Measurements from ENCODE around the gene EYS.

The EYS gene

DNA sequence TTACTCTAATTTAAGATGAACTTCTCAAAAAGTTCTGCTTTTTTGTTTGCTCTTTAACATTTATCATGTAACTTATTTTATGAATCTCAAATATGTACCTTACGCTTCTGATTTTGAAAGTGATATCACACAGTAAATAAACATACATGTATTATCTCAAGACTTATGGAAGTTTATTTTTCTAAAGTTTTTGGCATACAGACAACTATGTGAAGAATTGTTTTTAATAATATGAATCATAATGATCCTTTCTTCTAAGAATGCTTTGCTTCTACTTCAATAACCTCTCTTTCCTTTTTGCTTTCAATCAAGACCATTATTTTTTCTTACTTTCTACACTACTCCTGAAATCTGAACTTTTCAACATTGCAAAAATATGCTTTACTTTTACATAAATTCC is 816.4 kb downstream of the EYS start:
- DNase-seq (ENCODE audit: low read depth), result peak; percentile 23
- TF ChIP-seq, protein P1, sequence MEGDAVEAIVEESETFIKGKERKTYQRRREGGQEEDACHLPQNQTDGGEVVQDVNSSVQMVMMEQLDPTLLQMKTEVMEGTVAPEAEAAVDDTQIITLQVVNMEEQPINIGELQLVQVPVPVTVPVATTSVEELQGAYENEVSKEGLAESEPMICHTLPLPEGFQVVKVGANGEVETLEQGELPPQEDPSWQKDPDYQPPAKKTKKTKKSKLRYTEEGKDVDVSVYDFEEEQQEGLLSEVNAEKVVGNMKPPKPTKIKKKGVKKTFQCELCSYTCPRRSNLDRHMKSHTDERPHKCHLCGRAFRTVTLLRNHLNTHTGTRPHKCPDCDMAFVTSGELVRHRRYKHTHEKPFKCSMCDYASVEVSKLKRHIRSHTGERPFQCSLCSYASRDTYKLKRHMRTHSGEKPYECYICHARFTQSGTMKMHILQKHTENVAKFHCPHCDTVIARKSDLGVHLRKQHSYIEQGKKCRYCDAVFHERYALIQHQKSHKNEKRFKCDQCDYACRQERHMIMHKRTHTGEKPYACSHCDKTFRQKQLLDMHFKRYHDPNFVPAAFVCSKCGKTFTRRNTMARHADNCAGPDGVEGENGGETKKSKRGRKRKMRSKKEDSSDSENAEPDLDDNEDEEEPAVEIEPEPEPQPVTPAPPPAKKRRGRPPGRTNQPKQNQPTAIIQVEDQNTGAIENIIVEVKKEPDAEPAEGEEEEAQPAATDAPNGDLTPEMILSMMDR (IDR thresholded peaks at IDR 0.05; ENCODE audit: control insufficient read depth, extremely low read depth, insufficient read depth), result no peak
- H3K4me3 ChIP-seq (ENCODE audit: low read depth, low read length), result no peak overlapping the region

DNA sequence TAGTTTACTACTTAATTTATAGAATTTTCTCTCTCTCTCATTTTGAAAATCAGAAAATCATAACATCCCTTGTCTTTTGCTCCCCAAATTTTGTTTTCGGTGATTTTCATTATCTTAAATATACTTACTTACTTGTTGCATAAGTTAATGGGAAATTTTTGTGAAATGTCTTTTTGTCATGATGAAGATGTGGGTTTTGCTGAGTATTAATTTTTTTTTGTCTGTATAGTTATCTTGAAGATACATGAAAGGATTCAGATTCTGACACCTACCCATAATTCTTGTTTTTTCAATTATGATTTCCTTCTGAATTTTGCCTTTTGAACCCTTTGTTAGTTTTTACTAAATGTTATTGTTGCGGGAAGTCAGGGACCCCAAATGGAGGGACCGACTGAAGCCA is 817.9 kb downstream of the EYS start:
- DNase-seq (ENCODE audit: low read depth), result no peak
- no peak overlapping the region for H3K4me3 ChIP-seq (ENCODE audit: low read depth, low read length)
- TF ChIP-seq, protein P1 (IDR thresholded peaks at IDR 0.05; ENCODE audit: control insufficient read depth, extremely low read depth, insufficient read depth), result no peak

DNA sequence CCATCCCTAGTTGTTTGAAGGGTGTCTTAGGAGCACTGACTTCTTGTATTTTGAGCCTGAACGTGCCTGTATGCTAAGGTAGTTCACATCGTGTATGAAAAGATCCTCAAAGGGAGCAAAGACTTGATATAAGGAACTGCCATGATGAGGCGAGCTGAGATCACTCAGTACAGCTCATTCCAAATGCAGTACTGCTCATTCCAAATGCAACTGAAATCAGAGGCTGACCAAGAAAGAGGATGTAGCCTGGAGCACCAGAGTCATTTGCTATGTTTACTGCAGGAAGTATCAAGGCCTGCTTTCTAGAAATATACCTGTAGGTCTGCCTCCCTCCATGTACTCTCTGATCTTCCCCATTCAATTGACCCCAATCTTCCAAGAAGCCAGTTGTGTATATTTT is 832.2 kb downstream of the EYS start:
- H3K4me3 ChIP-seq (ENCODE audit: low read depth, low read length), result no peak overlapping the region
- DNase-seq (ENCODE audit: low read depth), result no peak
- TF ChIP-seq, protein P1 (IDR thresholded peaks at IDR 0.05; ENCODE audit: control insufficient read depth, extremely low read depth, insufficient read depth), result no peak

DNA sequence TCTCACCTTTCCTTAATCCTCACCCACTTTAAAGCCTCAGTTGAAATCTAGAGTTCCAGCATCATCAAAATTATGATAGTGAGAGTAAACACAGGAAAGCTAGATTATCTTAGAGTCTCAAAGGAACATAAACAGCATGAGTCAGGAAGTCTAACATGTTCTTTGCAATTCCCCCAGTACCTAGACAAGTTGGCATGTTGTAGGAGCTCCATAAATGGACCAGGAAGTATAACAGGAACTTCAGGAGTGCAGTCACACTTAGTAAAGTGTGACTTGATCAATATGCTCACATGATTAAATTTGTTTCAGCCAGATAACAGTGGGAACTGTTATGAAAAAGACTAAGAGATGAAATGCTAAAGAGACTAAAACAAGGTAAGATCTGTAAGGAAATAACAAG is 834.4 kb downstream of the EYS start:
- DNase-seq (ENCODE audit: low read depth), result no peak
- TF ChIP-seq, protein P1 (IDR thresholded peaks at IDR 0.05; ENCODE audit: control insufficient read depth, extremely low read depth, insufficient read depth), result no peak
- no peak overlapping the region for H3K4me3 ChIP-seq (ENCODE audit: low read depth, low read length)

DNA sequence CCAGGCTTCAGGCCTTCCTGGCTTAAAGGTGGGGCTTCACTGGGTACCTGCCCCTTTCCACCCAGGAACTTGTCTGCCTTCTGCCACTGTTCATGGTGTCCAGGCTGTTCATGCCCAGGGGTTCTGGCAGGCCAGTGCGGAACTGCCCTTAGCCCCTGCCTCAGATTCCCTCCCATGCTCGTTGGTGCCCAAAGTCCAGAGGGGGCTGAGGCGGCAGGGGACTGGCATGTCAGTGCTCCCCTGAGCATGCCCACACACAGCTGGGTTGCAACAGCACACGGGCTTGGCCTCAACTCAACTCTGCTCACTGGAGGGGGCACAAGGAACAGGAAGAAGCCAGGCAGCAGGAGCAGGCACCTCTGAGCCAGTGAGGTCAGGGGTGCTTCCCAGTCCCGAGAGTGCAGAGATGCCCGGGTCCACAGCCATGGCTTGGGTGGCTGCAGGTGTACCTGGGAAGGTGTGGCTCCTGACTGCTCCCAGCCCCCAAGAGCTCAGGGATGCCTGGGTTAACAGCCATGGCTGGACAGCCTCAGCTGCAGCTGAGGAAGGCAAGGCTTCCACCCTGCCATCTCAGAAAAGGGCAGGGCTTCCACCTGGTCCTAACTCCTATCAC is 845.9 kb downstream of the EYS start:
- H3K4me3 ChIP-seq (ENCODE audit: low read depth, low read length), result no peak overlapping the region
- TF ChIP-seq, protein P1 (IDR thresholded peaks at IDR 0.05; ENCODE audit: control insufficient read depth, extremely low read depth, insufficient read depth), result no peak
- no peak for DNase-seq (ENCODE audit: low read depth)

DNA sequence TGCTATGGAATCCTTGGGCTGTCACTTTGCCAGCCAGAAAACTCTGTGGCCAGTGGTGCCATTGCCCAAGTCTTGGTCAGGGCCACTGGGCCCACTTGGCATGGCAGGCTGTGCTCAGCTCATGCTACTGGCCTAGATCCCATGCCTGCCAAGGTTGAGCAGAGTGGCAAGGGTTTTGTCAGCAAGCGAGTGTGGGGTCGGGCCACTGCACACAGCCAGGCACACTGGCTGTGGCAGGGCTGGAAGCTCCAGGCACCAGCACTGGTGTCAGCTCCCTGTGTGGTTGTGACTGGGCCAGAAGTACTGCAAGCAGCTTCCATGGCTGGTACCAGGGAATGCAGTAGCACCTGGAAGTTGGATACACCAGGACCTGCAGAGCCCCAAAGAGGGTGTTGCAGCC is 846.8 kb downstream of the EYS start:
- no peak for DNase-seq (ENCODE audit: low read depth)
- no peak overlapping the region for H3K4me3 ChIP-seq (ENCODE audit: low read depth, low read length)
- TF ChIP-seq, protein P1 (IDR thresholded peaks at IDR 0.05; ENCODE audit: control insufficient read depth, extremely low read depth, insufficient read depth), result no peak

DNA sequence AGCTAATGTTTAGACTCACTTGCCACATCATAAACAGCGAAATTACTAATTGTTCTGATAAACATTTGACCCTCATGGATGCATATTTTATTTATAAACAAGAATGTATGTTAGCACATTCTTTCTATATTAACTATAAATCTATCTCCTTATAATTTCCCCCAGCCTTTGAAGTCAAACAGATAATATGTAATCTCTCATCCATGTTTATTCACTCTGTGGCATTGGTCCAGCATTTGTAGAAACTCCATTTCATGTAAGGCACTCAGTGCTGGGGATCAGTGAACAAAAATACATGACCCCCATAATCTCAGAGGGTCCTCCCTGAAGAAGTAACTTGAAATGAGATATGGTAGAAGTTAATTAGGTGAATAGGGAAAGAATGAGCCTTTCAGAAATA is 856.9 kb downstream of the EYS start:
- DNase-seq (ENCODE audit: low read depth), result no peak
- TF ChIP-seq, protein P1 (IDR thresholded peaks at IDR 0.05; ENCODE audit: control insufficient read depth, extremely low read depth, insufficient read depth), result no peak
- H3K4me3 ChIP-seq (ENCODE audit: low read depth, low read length), result no peak overlapping the region

Measured in LNCaP clone FGC (cell line).